Measurements from ENCODE around the gene NIN. TPM values are rescaled to one million over a fixed set of nuclear protein-coding genes. Genes with fewer than 3 reads are reported as not detected.

The NIN gene
- total and polyA plus RNA-seq, 2 donors (not counting 1 experiment from before 2014, with no cell fraction given) = 22.8 to 37.5 TPM

DNA sequence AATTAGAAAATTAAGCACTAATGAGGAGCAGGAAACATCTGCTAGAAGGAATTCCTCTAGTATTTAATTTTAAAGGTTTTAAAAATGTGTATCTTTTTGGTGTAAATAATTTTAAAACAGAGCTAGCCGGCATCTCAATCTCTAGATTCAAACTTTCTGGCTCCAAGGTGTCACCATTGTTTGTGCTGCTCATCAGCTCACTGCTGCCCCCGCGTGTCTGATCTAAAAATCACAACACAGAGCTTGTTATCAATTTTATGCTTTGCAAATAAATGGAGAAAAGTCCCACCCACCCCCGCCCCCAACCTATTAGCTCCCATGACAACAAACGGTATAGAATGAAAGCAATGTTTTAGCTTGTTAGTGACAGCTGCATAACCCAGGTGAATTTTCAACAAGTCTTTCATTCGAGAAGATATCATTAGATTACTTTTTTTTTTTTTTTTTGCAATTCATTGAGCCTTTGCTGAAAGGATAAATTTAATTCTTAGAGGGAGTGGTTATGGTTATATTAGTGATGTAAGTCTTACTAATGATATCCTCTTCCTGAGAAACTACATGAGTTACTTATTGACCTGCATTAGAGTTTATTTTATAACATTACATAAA lies 29.6 kb upstream of the NIN start:
- TF ChIP-seq, protein P1, sequence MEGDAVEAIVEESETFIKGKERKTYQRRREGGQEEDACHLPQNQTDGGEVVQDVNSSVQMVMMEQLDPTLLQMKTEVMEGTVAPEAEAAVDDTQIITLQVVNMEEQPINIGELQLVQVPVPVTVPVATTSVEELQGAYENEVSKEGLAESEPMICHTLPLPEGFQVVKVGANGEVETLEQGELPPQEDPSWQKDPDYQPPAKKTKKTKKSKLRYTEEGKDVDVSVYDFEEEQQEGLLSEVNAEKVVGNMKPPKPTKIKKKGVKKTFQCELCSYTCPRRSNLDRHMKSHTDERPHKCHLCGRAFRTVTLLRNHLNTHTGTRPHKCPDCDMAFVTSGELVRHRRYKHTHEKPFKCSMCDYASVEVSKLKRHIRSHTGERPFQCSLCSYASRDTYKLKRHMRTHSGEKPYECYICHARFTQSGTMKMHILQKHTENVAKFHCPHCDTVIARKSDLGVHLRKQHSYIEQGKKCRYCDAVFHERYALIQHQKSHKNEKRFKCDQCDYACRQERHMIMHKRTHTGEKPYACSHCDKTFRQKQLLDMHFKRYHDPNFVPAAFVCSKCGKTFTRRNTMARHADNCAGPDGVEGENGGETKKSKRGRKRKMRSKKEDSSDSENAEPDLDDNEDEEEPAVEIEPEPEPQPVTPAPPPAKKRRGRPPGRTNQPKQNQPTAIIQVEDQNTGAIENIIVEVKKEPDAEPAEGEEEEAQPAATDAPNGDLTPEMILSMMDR (conservative IDR thresholded peaks at IDR 0.05 in 1 of 2, IDR thresholded peaks at IDR 0.05 in 1 of 2; ENCODE audit: low read depth in 1 of 2, low read length in 2 of 2) = peak; percentile 60 to 71
- no peak for TF ChIP-seq EZH2 (IDR thresholded peaks at IDR 0.05; ENCODE audit: low read length, missing control alignments)
- no peaks in the 10 kb centered on the region for H3K36me3 ChIP-seq (ENCODE audit: control insufficient read depth, insufficient read depth, low read length)
- H3K9me3 ChIP-seq (ENCODE audit: control insufficient read depth, insufficient read depth, low read depth, low read length) = no peaks in the 10 kb centered on the region
- H3K4me1 ChIP-seq (ENCODE audit: control insufficient read depth, extremely low read depth, insufficient read depth, low read length) = peaks cover 2% of the 10 kb centered on the region
- no peaks in the 10 kb centered on the region for H4K20me1 ChIP-seq (ENCODE audit: control insufficient read depth, extremely low read depth, insufficient read depth, low read length)
- H3K4me2 ChIP-seq (ENCODE audit: extremely low read depth, insufficient read depth, low read length) = peak overlapping the region; percentile 96
- no peak overlapping the region for H2AFZ ChIP-seq (ENCODE audit: low read length)
- peak overlapping the region; percentile 40 for H3K27ac ChIP-seq (ENCODE audit: insufficient read depth, low read length)
- H3K27me3 ChIP-seq (ENCODE audit: control insufficient read depth, insufficient read depth, low read length) = no peaks in the 10 kb centered on the region
- H3K79me2 ChIP-seq (ENCODE audit: control insufficient read depth, insufficient read depth, low read length) = no peaks in the 10 kb centered on the region
- DNase-seq (ENCODE audit: low read depth in 2 of 2) = peak; percentile 68 to 81
- H3K4me3 ChIP-seq (replicated peaks in 1 of 4; ENCODE audit: control extremely low read depth in 1 of 4, insufficient read depth in 1 of 4, low read depth in 3 of 4, low read length in 4 of 4) = peak overlapping the region; percentile 12 to 75 (median 43)
- no peak overlapping the region for H3K9ac ChIP-seq (ENCODE audit: insufficient read depth, low read length)

DNA sequence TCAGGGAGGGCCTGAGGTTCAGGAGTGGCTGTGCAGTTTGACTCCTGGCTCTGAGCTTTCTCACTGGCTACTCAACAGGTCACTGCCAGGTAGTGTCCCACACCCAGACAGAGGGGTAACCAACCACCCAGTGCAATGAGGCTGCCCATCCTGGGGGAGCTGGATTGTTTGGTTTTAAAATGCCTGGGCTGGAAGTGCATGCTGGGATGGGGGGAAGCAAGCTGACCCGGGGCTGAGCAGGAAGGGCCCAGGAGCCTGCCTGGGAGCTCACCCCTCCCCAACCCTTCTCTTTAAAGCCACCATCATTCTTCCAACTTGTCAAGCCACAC lies 28.3 kb upstream of the NIN start:
- H3K79me2 ChIP-seq (ENCODE audit: control insufficient read depth, insufficient read depth, low read length) = no peaks in the 10 kb centered on the region
- TF ChIP-seq, protein P1 (conservative IDR thresholded peaks at IDR 0.05 in 1 of 2, IDR thresholded peaks at IDR 0.05 in 1 of 2; ENCODE audit: low read depth in 1 of 2, low read length in 2 of 2) = no peak
- no peak for TF ChIP-seq EZH2 (IDR thresholded peaks at IDR 0.05; ENCODE audit: low read length, missing control alignments)
- H3K9me3 ChIP-seq (ENCODE audit: control insufficient read depth, insufficient read depth, low read depth, low read length) = no peaks in the 10 kb centered on the region
- peak overlapping the region; percentile 92 for H2AFZ ChIP-seq (ENCODE audit: low read length)
- H4K20me1 ChIP-seq (ENCODE audit: control insufficient read depth, extremely low read depth, insufficient read depth, low read length) = no peaks in the 10 kb centered on the region
- H3K27ac ChIP-seq (ENCODE audit: insufficient read depth, low read length) = peak overlapping the region; percentile 40
- no peak for DNase-seq (ENCODE audit: low read depth in 2 of 2)
- no peaks in the 10 kb centered on the region for H3K27me3 ChIP-seq (ENCODE audit: control insufficient read depth, insufficient read depth, low read length)
- H3K9ac ChIP-seq (ENCODE audit: insufficient read depth, low read length) = no peak overlapping the region
- H3K4me2 ChIP-seq (ENCODE audit: extremely low read depth, insufficient read depth, low read length) = peak overlapping the region; percentile 96
- H3K36me3 ChIP-seq (ENCODE audit: control insufficient read depth, insufficient read depth, low read length) = no peaks in the 10 kb centered on the region
- H3K4me1 ChIP-seq (ENCODE audit: control insufficient read depth, extremely low read depth, insufficient read depth, low read length) = no peaks in the 10 kb centered on the region
- H3K4me3 ChIP-seq (replicated peaks in 1 of 4; ENCODE audit: control extremely low read depth in 1 of 4, insufficient read depth in 1 of 4, low read depth in 3 of 4, low read length in 4 of 4) = peak overlapping the region in 3 of 4 experiments; percentile 27 to 75 (median 59)

DNA sequence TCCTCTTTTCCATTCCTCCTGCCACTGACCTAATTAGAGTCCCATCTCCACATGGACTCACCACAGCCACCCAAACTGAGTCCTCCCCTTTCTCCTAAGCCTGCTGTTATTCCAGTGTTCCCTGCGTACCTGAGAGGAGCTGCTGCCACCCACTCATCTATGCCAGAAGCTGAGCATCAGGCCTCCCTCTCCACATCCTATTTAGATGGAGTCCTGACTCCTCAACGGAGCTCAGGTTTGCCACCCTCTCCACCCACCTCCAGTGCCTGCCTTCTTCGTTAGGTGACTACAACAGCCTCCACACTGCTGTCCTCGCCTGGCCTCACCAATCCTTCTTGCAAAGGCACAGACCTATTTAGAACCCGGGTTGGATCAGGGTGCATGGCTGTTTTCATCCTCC lies 25.7 kb upstream of the NIN start:
- Histone ChIP-seq H3K9me3 (ENCODE audit: control insufficient read depth, insufficient read depth, low read depth, low read length) (no peaks in the 10 kb centered on the region), H2AFZ (ENCODE audit: low read length) (no peak overlapping the region), H3K4me2 (ENCODE audit: extremely low read depth, insufficient read depth, low read length) (no peak overlapping the region), H4K20me1 (ENCODE audit: control insufficient read depth, extremely low read depth, insufficient read depth, low read length) (no peaks in the 10 kb centered on the region), H3K27ac (ENCODE audit: insufficient read depth, low read length) (no peak overlapping the region), H3K36me3 (ENCODE audit: control insufficient read depth, insufficient read depth, low read length) (no peaks in the 10 kb centered on the region), H3K4me3 (replicated peaks in 1 of 4; ENCODE audit: control extremely low read depth in 1 of 4, insufficient read depth in 1 of 4, low read depth in 3 of 4, low read length in 4 of 4) (no peak overlapping the region), H3K27me3 (ENCODE audit: control insufficient read depth, insufficient read depth, low read length) (no peaks in the 10 kb centered on the region), H3K9ac (ENCODE audit: insufficient read depth, low read length) (no peak overlapping the region), H3K79me2 (ENCODE audit: control insufficient read depth, insufficient read depth, low read length) (no peaks in the 10 kb centered on the region), H3K4me1 (ENCODE audit: control insufficient read depth, extremely low read depth, insufficient read depth, low read length) (no peaks in the 10 kb centered on the region)
- no peak for DNase-seq (ENCODE audit: low read depth in 2 of 2)
- TF ChIP-seq EZH2 (IDR thresholded peaks at IDR 0.05; ENCODE audit: low read length, missing control alignments) = no peak
- TF ChIP-seq, protein P1 (conservative IDR thresholded peaks at IDR 0.05 in 1 of 2, IDR thresholded peaks at IDR 0.05 in 1 of 2; ENCODE audit: low read depth in 1 of 2, low read length in 2 of 2) = no peak
